HG03196 (cell line): ENCODE measurements around the gene NAPEPLD.
"Not testable (repeated sequence)": the region's sequence is repeated elsewhere in the genome, so short reads cannot be mapped to it uniquely, and the experiment has no call there.

Experiments used
- ATAC-seq: cut with Tn5 transposase; IDR thresholded peaks from one replicate; pipeline ENCODE4 v1.9.1; 2021; ENCODE audit not compliant: unreplicated experiment

Gene NAPEPLD

DNA sequence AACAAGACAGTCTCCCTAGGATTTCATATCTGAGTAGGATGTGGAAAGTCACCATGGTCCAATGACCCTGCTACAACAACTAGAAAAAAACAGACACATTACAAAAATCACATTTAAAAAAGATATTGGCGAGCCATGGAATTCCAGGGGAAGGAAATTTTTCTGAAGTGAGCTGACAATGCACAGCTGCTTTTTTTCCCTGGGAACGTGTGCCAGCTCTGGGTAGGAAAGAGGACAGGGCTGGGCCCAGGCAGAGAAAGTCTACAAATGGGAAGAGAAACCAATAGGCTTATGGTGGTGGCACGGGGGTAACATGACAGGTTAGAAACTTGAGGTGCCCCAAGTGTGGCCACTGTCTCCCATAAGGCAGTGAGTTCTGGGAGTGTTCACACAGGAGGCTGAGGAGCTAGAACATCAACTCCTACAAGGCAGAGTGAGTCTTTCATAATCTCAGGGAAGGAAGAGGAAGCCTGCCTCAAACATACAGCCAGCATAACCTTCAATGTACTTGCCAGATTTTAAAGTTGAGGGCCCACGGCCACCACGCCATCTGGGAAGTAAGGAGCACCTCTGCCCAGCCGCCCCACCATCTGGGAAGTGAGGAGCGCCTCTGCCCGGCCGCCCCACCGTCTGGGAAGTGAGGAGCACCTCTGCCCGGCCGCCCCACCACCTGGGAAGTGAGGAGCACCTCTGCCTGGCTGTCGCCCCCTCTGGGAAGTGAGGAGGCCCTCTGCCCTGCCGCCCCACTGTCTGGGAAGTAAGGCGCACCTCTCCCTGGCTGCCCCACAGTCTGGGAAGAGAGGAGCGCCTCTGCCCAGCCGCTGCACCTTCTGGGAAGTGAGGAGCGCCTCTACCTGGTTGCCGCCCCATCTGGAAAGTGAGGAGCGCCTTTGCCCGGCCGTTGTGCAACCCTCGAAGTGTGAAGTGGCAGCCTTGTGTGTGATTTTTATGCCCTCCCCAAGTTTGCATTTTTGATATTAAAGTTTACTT is 80.2 kb downstream of the NAPEPLD start:
- ATAC-seq: no peak

DNA sequence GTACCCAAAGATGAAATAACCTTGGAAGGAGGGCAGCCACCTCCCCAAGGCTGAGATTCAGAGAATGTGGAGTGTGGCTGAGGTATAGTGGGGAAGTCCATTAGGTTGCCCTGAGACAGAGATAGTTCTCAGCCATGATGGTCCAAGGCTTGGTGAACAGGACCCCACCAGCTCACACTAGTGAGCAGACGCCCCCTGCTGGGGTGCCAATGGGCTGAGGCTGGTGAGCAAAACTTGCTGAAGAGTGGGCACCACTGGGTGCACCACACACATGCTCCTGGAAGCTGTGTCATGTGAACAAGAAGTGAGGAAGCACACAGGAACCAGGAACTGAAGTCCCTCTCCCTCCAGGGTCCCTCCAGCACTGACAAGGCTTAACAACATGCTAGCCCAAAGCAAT is 83.2 kb downstream of the NAPEPLD start:
- no peak for ATAC-seq

DNA sequence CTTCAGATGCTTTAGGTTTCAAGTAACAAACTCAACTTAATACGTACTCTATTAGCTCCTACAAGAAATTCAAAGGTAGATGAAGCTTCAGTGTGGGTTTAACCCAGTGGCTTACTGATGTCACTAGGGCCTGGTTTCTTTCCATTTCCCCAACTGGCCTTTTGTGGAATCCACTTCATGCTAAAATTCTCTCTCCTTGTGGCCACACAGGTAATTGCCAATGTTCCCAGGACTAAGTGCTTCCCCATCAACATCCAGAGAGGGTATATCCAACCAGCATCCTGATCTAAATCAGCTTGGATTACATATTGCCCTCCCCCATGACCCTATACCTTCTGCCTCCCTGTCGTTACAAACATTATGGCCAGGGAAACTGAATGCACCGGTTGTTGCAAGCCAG is 85.0 kb downstream of the NAPEPLD start:
- ATAC-seq: no peak

DNA sequence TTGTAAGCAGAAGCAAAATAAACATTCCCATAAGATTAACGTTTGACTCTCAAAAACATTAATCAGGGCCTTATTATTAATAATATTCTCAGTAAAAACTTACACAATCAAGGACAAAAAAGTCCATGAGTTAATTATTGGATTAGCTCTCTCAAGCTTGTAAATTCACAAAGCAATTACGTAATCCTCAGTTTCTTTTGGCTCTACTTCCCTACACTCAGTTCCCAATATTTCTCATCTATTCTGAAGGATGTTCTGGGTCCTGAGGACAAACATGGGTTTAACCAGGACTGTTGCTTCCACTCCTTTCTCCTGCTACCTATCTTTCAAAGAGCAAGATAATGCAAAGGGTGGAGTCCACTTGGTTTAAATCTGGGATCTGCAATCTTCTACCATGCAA is 89.4 kb downstream of the NAPEPLD start:
- ATAC-seq: no peak

DNA sequence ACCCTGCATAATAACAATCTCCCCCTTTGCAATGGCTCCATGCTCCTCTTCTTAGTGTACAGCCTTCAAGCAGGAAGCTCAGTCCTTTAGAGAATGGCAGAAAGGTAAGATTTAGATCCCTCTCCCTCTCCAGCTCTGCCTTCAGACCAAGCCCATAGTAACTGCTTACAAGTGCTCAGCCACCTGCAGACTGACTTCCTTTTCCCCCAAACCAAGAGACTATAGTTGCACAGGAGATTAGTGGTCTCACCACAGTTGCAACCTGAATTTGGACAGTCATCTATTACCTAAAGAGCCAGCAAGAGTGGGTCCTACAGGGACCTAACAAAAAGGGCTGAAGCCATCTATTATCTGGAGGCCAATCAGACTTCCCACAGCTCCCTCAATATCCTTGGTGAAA is 90.8 kb downstream of the NAPEPLD start:
- ATAC-seq: no peak

DNA sequence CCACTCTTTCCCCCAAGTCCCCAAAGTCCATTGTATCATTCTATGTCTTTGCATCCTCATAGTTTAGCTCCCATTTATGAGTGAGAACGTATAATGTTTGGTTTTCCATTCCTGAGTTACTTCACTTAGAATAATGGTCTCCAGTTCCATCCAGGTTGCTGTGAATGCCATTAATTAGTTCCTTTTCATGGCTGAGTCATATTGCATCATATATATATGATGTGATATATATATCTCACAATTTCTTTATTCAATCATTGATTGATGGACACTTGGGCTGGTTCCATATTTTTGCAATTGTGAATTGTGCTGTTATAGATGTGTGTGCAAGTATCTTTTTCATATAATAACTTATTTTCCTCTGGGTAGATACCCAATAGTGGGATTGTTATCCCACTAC is 92.9 kb downstream of the NAPEPLD start:
- not testable (repeated sequence) for ATAC-seq

DNA sequence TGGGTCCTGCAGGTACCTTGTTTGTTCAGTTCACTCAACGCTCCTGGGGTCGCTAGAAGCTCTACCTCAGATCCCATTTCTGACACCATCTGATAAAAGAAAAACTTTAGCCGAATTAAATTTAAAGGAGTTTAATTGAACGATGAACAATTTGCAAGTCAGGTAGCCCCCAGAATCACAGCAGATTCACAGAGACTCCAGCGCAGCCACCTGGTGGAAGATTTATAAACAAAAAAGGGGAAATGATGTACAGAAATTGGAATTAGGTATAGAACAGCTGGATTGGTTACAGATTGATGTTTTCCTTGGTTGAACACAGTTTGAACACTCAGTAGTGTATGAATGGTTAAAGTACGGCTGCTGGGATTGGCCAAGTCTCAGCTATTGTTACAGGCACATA is 97.4 kb downstream of the NAPEPLD start:
- no peak for ATAC-seq
